GM12892 (cell line): Measurements from ENCODE around the gene SHB.

Experiments
- POLR2A ChIP-seq: IDR thresholded peaks from 2 replicates; pipeline ENCODE4 v1.6.1; 2011; ENCODE audit warnings: low read depth, low read length, control low read depth
- POLR2AphosphoS5 ChIP-seq: IDR thresholded peaks from 2 replicates; pipeline ENCODE4 v1.6.1; 2011; ENCODE audit warnings: low read depth, low read length, control low read depth

- TF ChIP-seq POLR2A (no peak), POLR2AphosphoS5 (no peak)
Measured at GRCh38 chr9:37889536-37889935, 179.5 kb downstream of the SHB start.
